PC-9 (cell line): Measurements from ENCODE around the gene DRC3. TPM values are rescaled to one million over a fixed set of nuclear protein-coding genes. Genes with fewer than 3 reads are reported as not detected.

Experiments used
- BruUV-seq: library from RNA; stranded (reverse); fragments of 400-500 nt; replicated peaks from 2 replicates; lab custom pipeline; 2021; lab: Mats Ljungman, UMichigan
- CTCF ChIA-PET: fragments of 300-600 bp; sonication (Branson Sonifier 250); formaldehyde crosslinking; loops from one replicate; lab custom pipeline; 2022; ENCODE audit warnings: antibody characterized with exemption; lab: Charles Lee
- POLR2A ChIA-PET: fragments of 300-600 bp; sonication (Branson Sonifier 250); formaldehyde crosslinking; loops from one replicate; lab custom pipeline; 2022; ENCODE audit warnings: antibody characterized with exemption; ENCODE audit not compliant: unreplicated experiment; lab: Charles Lee
- DNase-seq, 2 experiments: peaks; one replicate each; pipeline versions ENCODE4 v3.0.0 to v3.0.0-alpha.2; 2015 to 2022; ENCODE audit warnings: mixed read lengths in 1 of 2
- H2AFZ ChIP-seq: fragments of 200-600 bp; sonication (generic); 2 replicates; pipeline ENCODE4 v1.8.1; 2017; ENCODE audit warnings: antibody characterized with exemption
- H3F3A ChIP-seq: fragments of 200-600 bp; sonication (generic); 2 replicates; pipeline ENCODE4 v1.8.1; 2017; ENCODE audit warnings: antibody characterized with exemption, mild to moderate bottlenecking, low read depth; ENCODE audit not compliant: insufficient read depth
- H3K27ac ChIP-seq: fragments of 200-600 bp; sonication (generic); 2 replicates; pipeline ENCODE4 v1.6.1; 2016; ENCODE audit warnings: mixed run types
- H3K27me3 ChIP-seq: fragments of 200-600 bp; sonication (generic); 2 replicates; pipeline ENCODE4 v1.6.1; 2016; ENCODE audit warnings: low read depth, mixed run types; ENCODE audit not compliant: insufficient read depth
- H3K36me3 ChIP-seq: fragments of 200-600 bp; sonication (generic); 2 replicates; pipeline ENCODE4 v1.6.1; 2016; ENCODE audit warnings: low read depth, mixed run types
- H3K4me1 ChIP-seq: fragments of 200-600 bp; sonication (generic); replicated peaks from 2 replicates; pipeline ENCODE4 v1.6.1; 2016; ENCODE audit warnings: mixed run types; ENCODE audit not compliant: insufficient read depth
- H3K4me2 ChIP-seq: fragments of 200-600 bp; sonication (generic); 2 replicates; pipeline ENCODE4 v1.6.1; 2017; ENCODE audit warnings: mixed run types
- H3K4me3 ChIP-seq: fragments of 200-600 bp; sonication (generic); 2 replicates; pipeline ENCODE4 v1.6.1; 2016; ENCODE audit warnings: mixed run types
- H3K79me2 ChIP-seq: fragments of 200-600 bp; sonication (generic); 2 replicates; pipeline ENCODE4 v1.6.1; 2017; ENCODE audit warnings: low read depth, mixed run types
- H3K9me2 ChIP-seq: fragments of 200-600 bp; sonication (generic); 2 replicates; pipeline ENCODE4 v1.8.1; 2017; ENCODE audit warnings: mild to moderate bottlenecking; ENCODE audit not compliant: insufficient read depth
- H3K9me3 ChIP-seq: fragments of 200-600 bp; sonication (generic); 2 replicates; pipeline ENCODE4 v1.8.1; 2016; ENCODE audit warnings: low read depth; ENCODE audit not compliant: insufficient read depth
- H4K20me1 ChIP-seq: fragments of 200-600 bp; sonication (generic); 2 replicates; pipeline ENCODE4 v1.8.1; 2017; ENCODE audit not compliant: insufficient read depth
- EZH2 ChIP-seq: fragments of 200-600 bp; sonication (generic); IDR thresholded peaks from 2 replicates; pipeline ENCODE4 v1.8.0; 2017; ENCODE audit warnings: antibody characterized with exemption, low read depth
- intact Hi-C: fragments of 100-400 bp; cut with micrococcal nuclease; formaldehyde crosslinking; loops from one replicate; pipeline ENCODE4 v1.10.0; 2022; ENCODE audit not compliant: unreplicated experiment
- total RNA-seq: library from RNA; stranded (reverse); gene quantifications from 2 replicates; pipeline ENCODE4 v1.2.3, GENCODE V29; 2021
- TF ChIP-seq, protein P1 (sequence below): fragments of 200-600 bp; sonication (generic); conservative IDR thresholded peaks from 2 replicates; pipeline ENCODE4 v1.6.1; 2017; ENCODE audit warnings: mixed run types, antibody characterized with exemption, mild to moderate bottlenecking, moderate library complexity

The DRC3 gene
- total RNA-seq, 1 experiment from 2014 or later: 15.2 TPM

DNA sequence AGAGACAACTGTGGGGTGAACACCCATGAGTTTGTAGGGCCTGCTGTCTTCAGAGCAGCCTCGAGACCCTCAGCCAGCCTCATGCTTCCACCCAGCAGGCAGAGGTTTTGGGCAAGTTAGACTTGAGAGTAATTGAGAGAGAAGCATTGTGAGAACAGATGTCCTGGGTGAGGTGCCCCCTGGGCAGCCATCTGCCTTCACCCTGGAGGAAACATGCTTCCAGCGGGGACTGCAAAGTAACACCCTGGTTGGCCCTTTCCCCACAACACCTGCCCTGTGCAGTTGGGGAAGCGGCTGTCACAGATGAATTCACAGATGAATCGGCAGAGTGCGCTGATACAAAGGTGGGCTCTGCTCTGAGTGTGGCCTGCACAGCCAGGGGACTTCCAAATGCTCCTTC lies 42.9 kb downstream of the DRC3 start:
- Histone ChIP-seq H3K4me3 (no peak overlapping the region), H3K4me1 (no peaks in the 10 kb centered on the region), H3K27ac (no peak overlapping the region), H3K9me3 (no peaks in the 10 kb centered on the region), H3K9me2 (no peaks in the 10 kb centered on the region), H4K20me1 (no peaks in the 10 kb centered on the region), H3K36me3 (no peaks in the 10 kb centered on the region), H3F3A (no peaks in the 10 kb centered on the region; the same call in 1 of the 2 replicates), H3K79me2 (no peaks in the 10 kb centered on the region), H3K27me3 (no peaks in the 10 kb centered on the region), H3K4me2 (no peak overlapping the region), H2AFZ (no peak overlapping the region)
- no TSS peak for BruUV-seq
- CTCF ChIA-PET: no interaction called here
- intact Hi-C loops: loop anchor here (2.0 kb wide), 1 partner anchor 35 kb away; no protein-coding TSS in a partner anchor
- no peak for TF ChIP-seq EZH2
- TF ChIP-seq, protein P1, sequence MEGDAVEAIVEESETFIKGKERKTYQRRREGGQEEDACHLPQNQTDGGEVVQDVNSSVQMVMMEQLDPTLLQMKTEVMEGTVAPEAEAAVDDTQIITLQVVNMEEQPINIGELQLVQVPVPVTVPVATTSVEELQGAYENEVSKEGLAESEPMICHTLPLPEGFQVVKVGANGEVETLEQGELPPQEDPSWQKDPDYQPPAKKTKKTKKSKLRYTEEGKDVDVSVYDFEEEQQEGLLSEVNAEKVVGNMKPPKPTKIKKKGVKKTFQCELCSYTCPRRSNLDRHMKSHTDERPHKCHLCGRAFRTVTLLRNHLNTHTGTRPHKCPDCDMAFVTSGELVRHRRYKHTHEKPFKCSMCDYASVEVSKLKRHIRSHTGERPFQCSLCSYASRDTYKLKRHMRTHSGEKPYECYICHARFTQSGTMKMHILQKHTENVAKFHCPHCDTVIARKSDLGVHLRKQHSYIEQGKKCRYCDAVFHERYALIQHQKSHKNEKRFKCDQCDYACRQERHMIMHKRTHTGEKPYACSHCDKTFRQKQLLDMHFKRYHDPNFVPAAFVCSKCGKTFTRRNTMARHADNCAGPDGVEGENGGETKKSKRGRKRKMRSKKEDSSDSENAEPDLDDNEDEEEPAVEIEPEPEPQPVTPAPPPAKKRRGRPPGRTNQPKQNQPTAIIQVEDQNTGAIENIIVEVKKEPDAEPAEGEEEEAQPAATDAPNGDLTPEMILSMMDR: no peak
- POLR2A ChIA-PET: no interaction called here
- DNase-seq: no peak

DNA sequence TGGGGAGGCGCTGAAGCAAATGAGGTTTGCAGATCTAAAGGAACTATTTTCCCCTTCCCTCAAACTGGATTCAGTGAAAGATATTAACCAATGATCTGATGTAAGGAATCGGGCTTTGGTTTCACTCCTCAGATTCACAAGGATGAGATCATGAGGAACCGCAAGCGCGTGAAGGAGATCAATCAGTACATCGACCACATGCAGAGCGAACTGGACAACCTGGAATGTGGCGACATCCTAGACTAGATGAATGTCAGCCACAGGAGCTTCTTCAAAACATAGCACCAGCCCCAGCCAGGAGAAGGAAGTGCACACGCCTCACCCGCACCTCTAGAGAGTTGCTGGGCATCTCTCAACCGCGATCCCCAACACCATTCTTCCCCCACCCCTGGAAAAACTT lies 43.8 kb downstream of the DRC3 start:
- DNase-seq: no peak
- H3K27ac ChIP-seq: no peak overlapping the region
- H3F3A ChIP-seq: no peaks in the 10 kb centered on the region; the same call in 1 of the 2 replicates
- ChIA-PET POLR2A (no interaction called here), CTCF (no interaction called here)
- H3K4me1 ChIP-seq: no peaks in the 10 kb centered on the region
- no peak overlapping the region for H2AFZ ChIP-seq
- H4K20me1 ChIP-seq: no peaks in the 10 kb centered on the region
- no peak for TF ChIP-seq EZH2
- TF ChIP-seq, protein P1: no peak
- H3K27me3 ChIP-seq: no peaks in the 10 kb centered on the region
- H3K36me3 ChIP-seq: no peaks in the 10 kb centered on the region
- H3K4me2 ChIP-seq: no peak overlapping the region
- H3K79me2 ChIP-seq: no peaks in the 10 kb centered on the region
- intact Hi-C loops: no loop called here
- no peak overlapping the region for H3K4me3 ChIP-seq
- BruUV-seq: no TSS peak
- H3K9me2 ChIP-seq: no peaks in the 10 kb centered on the region
- no peaks in the 10 kb centered on the region for H3K9me3 ChIP-seq

DNA sequence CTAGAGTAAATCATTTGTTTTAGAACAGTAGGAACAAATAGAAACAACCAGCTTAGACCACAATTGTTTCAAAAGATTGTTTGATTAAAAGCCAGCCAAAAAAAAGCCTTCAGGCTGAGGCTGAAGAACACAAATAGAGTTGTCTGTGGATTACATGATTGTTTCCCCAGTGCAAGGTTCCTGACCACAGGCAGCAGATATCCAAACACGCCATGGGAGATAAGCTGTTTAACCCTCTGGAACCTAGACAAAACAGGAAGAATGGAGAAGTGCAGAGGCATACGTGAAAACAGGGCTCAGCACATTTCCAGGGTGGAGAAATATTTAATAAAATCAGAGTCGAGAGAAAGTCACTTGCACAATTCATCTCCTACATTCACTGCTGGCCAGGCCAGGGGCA lies 45.3 kb downstream of the DRC3 start:
- POLR2A ChIA-PET: no interaction called here
- intact Hi-C loops: no loop called here
- no peaks in the 10 kb centered on the region for H3K9me2 ChIP-seq
- H3K36me3 ChIP-seq: no peaks in the 10 kb centered on the region
- BruUV-seq: no TSS peak
- H3K79me2 ChIP-seq: no peaks in the 10 kb centered on the region
- no peak overlapping the region for H3K27ac ChIP-seq
- no peaks in the 10 kb centered on the region for H3K9me3 ChIP-seq
- no peaks in the 10 kb centered on the region; the same call in 1 of the 2 replicates for H3F3A ChIP-seq
- H4K20me1 ChIP-seq: no peaks in the 10 kb centered on the region
- no peaks in the 10 kb centered on the region for H3K4me1 ChIP-seq
- no peak for TF ChIP-seq EZH2
- TF ChIP-seq, protein P1: no peak
- no peak overlapping the region for H3K4me3 ChIP-seq
- no peak overlapping the region for H3K4me2 ChIP-seq
- DNase-seq: no peak
- no peaks in the 10 kb centered on the region for H3K27me3 ChIP-seq
- no peak overlapping the region for H2AFZ ChIP-seq
- CTCF ChIA-PET: interaction anchor here (0.6 kb wide), 1 partner anchor 1261 kb away, joined by 3 read pairs; no protein-coding TSS in a partner anchor
